Hepatic stellate cell (primary cell): Measurements from ENCODE around the gene VOPP1.

Experiments
- DNase-seq: peaks from one replicate; pipeline ENCODE4 v3.0.0; 2011; ENCODE audit warnings: low spot score

Gene VOPP1

DNA sequence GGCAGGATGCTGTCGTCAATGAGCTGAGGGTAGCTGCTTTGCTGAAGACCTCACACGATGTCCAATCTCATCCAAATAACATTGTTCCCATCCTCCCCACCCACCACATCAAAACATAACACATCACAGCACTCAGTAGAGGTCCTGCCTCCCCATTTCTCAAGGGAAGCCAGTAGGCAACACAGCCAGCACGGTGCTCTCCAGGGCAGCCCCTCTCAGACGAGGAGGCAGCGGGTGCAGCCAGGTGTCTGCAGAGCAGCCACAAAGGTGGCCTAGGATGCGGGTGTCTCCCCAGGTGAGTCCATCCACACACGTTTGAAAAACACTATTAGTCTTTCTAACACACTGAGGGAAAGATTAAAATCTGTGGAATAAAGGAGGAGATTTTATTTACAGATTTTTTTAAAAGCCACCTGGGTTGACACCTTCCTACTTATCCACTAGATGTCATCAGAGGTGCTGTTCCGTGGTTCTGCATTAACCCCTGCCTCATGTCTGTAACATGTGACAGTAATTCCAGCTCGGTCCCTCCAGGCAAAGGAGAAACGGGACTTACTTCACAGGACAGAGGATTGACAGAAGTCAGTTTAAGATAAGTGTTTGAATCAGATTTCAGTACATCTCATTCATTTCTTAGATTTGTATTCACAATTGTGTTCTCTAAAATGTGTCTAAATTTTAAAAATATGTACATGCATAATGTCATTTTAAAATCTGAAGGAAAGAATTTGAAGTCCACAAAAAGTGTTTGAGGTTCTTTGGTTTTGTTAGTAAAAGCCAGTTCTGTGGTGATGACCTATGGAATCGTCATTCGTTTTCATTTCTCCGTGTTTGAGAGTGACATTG lies 139.1 kb downstream of the VOPP1 start:
- DNase-seq = peak; percentile 69

DNA sequence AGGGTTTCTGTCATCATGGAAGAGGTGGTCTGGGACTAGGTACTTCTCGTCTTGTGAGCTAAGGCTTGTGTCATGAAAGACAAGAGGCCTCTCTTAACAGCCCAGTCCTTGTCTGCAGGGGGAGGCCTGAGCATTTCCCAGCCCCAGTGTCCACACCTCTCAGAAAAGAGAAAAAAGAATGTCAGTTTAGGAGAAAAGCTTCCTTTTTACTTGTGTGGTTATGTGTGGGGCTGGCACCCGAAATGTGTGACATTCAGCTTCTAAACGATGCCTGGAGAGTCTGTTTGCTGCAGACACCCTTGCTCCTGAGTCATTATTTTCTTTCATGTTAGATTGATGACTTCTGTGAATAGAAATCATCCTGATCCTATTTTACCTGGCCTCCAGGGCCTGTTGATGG lies 139.8 kb downstream of the VOPP1 start:
- no peak for DNase-seq

DNA sequence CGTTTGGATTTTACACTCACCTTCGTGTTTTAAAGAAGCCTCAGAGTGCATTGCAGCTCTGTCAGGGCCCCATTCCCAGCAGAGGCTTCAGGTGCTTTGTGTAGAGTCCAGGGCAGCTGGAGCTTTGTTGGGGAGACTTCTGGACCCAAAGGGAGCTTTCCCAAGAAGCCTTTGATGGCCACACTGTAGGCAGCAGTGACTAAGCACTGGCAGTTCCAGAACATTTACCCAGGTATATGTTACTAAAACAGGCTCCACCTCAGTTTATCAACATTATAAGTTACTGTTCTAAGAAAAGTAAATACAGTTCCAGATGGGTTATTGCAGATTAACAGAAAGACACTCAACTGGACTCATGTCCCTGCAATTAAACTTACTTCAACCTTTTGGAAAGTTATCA lies 140.4 kb downstream of the VOPP1 start:
- no peak for DNase-seq

DNA sequence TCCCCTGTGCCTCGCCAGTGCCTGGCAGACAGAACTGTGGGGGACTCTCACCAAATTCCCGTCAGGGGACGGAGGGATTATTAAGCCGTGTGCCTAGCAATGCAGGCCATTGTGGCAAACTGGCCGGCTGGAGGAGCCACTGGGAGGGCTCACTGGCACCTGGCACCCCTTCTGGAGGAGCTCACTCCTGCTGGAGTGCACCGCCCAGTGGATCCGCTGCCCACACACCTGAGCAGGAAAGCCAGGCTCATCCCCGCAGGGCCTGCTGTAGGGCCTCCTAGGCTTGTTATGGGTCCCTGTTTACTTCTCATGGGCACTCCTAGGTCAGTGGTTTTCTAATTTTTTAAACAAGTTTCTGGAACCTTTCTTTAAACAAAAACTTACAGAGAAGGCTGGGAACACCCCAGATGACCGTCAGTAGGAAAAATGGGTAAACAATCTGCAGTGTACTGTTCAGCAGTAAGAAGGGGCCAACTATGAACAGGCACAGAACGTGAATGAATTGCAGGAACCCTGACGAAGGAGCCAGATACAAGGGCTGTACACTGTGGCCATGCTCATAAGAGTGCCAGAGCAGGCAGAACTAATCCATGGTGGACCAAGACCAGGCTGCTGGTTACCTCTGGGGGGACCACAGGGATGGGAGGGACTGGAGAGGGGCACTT lies 142.3 kb downstream of the VOPP1 start:
- DNase-seq = no peak

DNA sequence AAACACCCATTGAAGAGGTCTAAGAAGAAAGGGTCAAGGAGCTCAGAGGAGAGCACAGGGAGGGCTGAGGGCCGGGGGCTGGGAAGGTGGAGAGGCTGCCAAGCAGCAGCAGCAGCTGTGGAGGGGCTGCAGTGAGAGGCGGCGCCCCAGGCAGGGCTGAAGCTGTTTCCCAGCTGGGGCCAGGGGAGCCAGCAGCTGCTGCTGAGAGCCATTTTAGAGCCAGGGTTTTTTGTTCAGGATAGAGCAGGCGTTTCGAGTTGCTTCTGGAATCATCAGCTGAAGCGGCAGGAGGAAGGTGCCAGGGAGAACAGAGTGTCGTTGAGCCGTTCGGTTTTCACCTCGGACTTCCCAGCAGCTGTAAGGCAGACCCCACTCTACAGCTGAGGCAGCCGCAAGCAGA lies 144.5 kb downstream of the VOPP1 start:
- no peak for DNase-seq

DNA sequence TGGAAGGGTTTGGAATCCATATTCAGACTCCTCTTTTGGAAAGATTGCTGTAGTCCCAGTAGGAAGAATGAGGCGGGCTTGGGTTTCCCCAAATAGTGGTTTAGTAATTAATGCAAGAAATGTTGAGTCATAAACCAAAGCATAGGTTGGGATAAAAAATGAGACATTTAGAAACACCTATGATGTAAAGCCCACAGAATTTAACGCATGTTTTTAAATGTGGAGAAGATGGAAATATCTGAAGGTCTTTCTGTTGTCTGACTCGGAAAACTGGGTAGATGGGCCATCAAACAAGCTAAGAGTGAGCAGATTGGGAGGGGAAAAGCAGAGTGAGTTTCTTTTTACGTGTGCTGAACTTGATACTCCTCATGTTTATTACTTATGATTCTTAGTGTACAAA lies 145.0 kb downstream of the VOPP1 start:
- no peak for DNase-seq

DNA sequence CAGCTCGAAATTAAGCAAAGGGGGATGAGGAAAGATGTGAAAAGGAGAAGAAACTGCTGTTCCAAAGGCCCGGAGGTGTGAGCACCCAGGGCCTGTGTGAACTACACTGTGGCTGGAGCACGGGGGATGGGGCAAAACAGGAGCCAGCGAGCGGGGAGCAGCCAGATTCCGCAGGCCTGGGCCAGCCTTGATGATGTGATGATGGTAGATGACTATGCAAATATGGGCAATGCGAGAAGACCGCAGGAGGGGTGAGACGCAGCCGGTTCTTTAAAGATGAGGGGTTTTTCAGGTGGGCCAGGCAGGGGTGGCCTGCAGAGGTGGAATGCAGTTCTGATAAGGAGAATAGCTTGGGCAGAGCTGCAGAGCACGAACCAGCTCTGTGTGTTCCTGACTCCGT lies 145.6 kb downstream of the VOPP1 start:
- DNase-seq = no peak

DNA sequence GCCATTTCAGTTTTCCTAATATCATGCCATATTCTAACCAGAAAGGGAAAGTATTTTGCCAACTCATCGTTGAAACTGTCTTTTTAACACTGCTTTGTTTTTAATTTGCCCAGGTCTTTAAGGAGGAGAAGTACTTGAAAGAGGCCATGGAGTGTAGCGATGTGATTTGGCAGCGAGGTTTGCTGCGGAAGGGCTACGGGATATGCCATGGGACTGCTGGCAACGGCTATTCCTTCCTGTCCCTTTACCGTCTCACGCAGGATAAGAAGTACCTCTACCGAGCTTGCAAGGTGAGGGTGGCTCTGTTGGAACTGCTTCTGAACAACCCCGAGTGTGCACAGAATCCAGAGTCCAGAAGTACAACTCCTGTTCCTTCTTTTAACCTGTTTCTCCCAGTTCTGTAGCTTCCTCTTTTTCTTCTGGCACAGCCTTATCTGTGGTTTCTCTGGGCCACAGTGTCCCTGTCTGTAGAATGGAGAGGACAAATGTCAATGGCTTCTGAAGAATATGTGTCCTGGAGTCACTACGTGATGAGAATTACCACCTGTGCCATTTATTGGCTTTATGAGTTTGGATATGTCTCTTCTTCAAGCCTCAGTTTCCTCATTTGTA lies 147.1 kb downstream of the VOPP1 start:
- no peak for DNase-seq

DNA sequence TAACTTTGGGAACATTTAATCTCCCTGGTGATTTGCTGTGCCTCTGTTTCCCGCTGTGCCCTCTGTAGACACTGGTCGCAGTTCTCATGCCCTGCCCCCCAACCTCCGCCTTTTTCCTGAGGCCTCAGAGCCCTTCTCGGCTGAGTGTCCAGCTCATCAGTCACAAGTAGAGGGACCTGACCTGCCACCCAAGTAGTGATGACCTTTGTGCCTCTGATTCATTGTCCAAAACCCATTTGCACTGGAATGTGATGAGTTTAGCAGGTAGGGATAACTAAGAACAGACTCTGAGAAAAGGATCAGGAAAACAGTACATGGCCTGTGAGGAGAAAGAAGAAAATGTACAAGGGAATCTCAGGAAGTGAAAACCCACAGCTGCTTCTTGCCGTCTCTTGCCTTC lies 148.4 kb downstream of the VOPP1 start:
- no peak for DNase-seq

DNA sequence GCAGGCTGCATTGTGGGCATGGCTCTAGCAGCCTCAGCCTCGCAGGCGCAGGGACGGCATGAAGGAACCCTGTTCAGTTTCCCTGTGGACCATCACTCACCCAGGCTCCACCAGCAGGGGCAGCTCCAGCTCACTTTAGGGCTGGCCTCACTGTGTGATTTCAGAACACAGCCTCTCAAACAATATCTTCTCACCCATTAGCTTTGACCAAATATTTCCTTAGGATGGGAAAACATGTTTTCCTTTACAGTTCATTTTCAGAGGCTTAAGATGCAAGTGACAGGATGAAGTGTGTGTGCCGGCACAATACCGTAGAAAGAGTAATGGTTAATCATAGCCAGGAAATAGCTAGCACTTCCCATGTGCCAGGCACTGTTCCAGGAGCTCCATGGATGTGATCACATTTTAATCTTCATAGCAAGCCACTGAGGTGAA lies 149.0 kb downstream of the VOPP1 start:
- no peak for DNase-seq
